OCI-LY3 (cell line): ENCODE measurements around the gene JDP2.

Source experiments
- EZH2phosphoT487 ChIP-seq: fragments of 200-600 bp; shearing (Covaris generic); IDR thresholded peaks from 2 replicates; pipeline ENCODE4 v1.6.1; 2018; ENCODE audit warnings: antibody characterized with exemption, mixed run types, low read depth
- TF ChIP-seq, protein P1 (sequence below): fragments of 200-600, 300-600 bp; sonication (generic); IDR thresholded peaks from 2 replicates; pipeline ENCODE4 v1.5.1; 2014; ENCODE audit warnings: antibody characterized with exemption, low read length, low read depth

- TF ChIP-seq, protein P1, sequence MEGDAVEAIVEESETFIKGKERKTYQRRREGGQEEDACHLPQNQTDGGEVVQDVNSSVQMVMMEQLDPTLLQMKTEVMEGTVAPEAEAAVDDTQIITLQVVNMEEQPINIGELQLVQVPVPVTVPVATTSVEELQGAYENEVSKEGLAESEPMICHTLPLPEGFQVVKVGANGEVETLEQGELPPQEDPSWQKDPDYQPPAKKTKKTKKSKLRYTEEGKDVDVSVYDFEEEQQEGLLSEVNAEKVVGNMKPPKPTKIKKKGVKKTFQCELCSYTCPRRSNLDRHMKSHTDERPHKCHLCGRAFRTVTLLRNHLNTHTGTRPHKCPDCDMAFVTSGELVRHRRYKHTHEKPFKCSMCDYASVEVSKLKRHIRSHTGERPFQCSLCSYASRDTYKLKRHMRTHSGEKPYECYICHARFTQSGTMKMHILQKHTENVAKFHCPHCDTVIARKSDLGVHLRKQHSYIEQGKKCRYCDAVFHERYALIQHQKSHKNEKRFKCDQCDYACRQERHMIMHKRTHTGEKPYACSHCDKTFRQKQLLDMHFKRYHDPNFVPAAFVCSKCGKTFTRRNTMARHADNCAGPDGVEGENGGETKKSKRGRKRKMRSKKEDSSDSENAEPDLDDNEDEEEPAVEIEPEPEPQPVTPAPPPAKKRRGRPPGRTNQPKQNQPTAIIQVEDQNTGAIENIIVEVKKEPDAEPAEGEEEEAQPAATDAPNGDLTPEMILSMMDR, result no peak
- no peak for TF ChIP-seq EZH2phosphoT487
Observed at GRCh38 chr14:75446447-75446846, 18.6 kb downstream of the JDP2 start.
